Endothelial cell of umbilical vein (primary cell): ENCODE data around the gene UBN2. TPM values are rescaled to one million over a fixed set of nuclear protein-coding genes. Genes with fewer than 3 reads are reported as not detected.

Experiments used
- BruUV-seq: library from RNA; stranded (reverse); fragments of 400-500 nt; replicated peaks from 2 replicates; lab custom pipeline; 2021; lab: Mats Ljungman, UMichigan
- CTCF ChIA-PET: fragments of 300-600, 350-600 bp; sonication (Branson Sonifier 250); formaldehyde crosslinking; loops from one replicate; lab custom pipeline; 2021; ENCODE audit warnings: antibody characterized with exemption, inconsistent platforms; lab: Charles Lee
- POLR2A ChIA-PET: fragments of 300-600, 350-600 bp; sonication (Branson Sonifier 250); formaldehyde crosslinking; loops from one replicate; lab custom pipeline; 2021; ENCODE audit warnings: antibody characterized with exemption, inconsistent platforms; lab: Charles Lee
- DNase-seq: peaks from one replicate; pipeline ENCODE4 v3.0.0-alpha.2; 2011; ENCODE audit warnings: low read depth, low spot score
- FAIRE-seq: peaks from 2 replicates; lab custom pipeline; 2011; peaks lifted over from hg19 to GRCh38; lab: Jason Lieb, UNC
- H2AFZ ChIP-seq: 2 replicates; pipeline ENCODE4 v1.6.0; 2012; ENCODE audit warnings: low read depth, low read length, control low read depth, inconsistent platforms
- H3K27ac ChIP-seq: 2 replicates; pipeline ENCODE4 v1.5.1; 2011; ENCODE audit warnings: low read depth, mild to moderate bottlenecking, control low read depth, low read length, moderate library complexity; ENCODE audit not compliant: insufficient read depth
- H3K27me3 ChIP-seq, 2 experiments: 2 replicates each; pipeline versions ENCODE4 v1.6.0 to v1.6.1; 2011; ENCODE audit warnings: low read length in 2 of 2, mixed read lengths in 1 of 2; ENCODE audit not compliant: control insufficient read depth in 2 of 2, insufficient read depth in 2 of 2
- H3K36me3 ChIP-seq, 2 experiments: 2 replicates in 1 of 2; 3 replicates in 1 of 2; pipeline ENCODE4 v1.5.1; 2011; ENCODE audit warnings: low read length in 2 of 2, mild to moderate bottlenecking in 1 of 2, moderate library complexity in 1 of 2; ENCODE audit not compliant: control insufficient read depth in 2 of 2, insufficient read depth in 2 of 2; ENCODE audit errors: extremely low read depth in 1 of 2
- H3K4me1 ChIP-seq: 3 replicates; pipeline ENCODE4 v1.5.1; 2011; ENCODE audit warnings: mild to moderate bottlenecking, low read length; ENCODE audit not compliant: control insufficient read depth, insufficient read depth; ENCODE audit errors: extremely low read depth
- H3K4me2 ChIP-seq: 2 replicates; pipeline ENCODE4 v1.6.1; 2011; ENCODE audit warnings: low read length, control low read depth, mixed read lengths; ENCODE audit not compliant: insufficient read depth
- H3K4me3 ChIP-seq, 3 experiments: fragments of 200-600 bp in 1 of 3; sonication (generic), shearing (Covaris generic) in 1 of 3; replicated peaks in 1 of 3; 2 replicates each; pipeline ENCODE4 v1.5.1; 2011 to 2016; ENCODE audit warnings: control low read depth in 3 of 3, low read length in 3 of 3, mild to moderate bottlenecking in 2 of 3, inconsistent platforms in 1 of 3, low read depth in 1 of 3, moderate library complexity in 1 of 3; ENCODE audit not compliant: insufficient read depth in 1 of 3
- H3K79me2 ChIP-seq: 2 replicates; pipeline ENCODE4 v1.6.0; 2012; ENCODE audit warnings: low read length, inconsistent platforms; ENCODE audit not compliant: control insufficient read depth, insufficient read depth
- H3K9ac ChIP-seq: replicated peaks from 2 replicates; pipeline ENCODE3; 2011; ENCODE audit warnings: low read length, control low read depth; ENCODE audit not compliant: insufficient read depth; ENCODE audit errors: extremely low read depth
- H3K9me1 ChIP-seq: replicated peaks from 3 replicates; pipeline ENCODE4 v1.6.0; 2011; ENCODE audit warnings: mild to moderate bottlenecking, low read length; ENCODE audit not compliant: control insufficient read depth, insufficient read depth; ENCODE audit errors: extremely low read depth
- H3K9me3 ChIP-seq: replicated peaks from 2 replicates; pipeline ENCODE4 v1.5.1; 2012; ENCODE audit warnings: low read length, inconsistent platforms; ENCODE audit not compliant: control insufficient read depth, insufficient read depth
- H4K20me1 ChIP-seq: replicated peaks from 2 replicates; pipeline ENCODE3; 2011; ENCODE audit warnings: mild to moderate bottlenecking, low read length; ENCODE audit not compliant: control insufficient read depth, insufficient read depth; ENCODE audit errors: extremely low read depth
- CTCF ChIP-seq, 2 donors: IDR thresholded peaks; 1 replicate in 1 of 2; 2 replicates in 1 of 2; pipeline ENCODE4 v1.5.1; 2011; ENCODE audit warnings: low read length in 2 of 2, mild to moderate bottlenecking in 2 of 2, moderate library complexity in 2 of 2, control low read depth in 1 of 2, inconsistent platforms in 1 of 2, low read depth in 1 of 2; ENCODE audit not compliant: insufficient read depth in 1 of 2; ENCODE audit errors: extremely low read depth in 1 of 2
- EZH2 ChIP-seq: IDR thresholded peaks from 2 replicates; pipeline ENCODE4 v1.6.1; 2012; ENCODE audit warnings: borderline replicate concordance, low read depth, mild to moderate bottlenecking, moderate library complexity, low read length, inconsistent platforms; ENCODE audit not compliant: severe bottlenecking
- FOS ChIP-seq: IDR thresholded peaks from 2 replicates; pipeline ENCODE4 v1.6.1; 2011; ENCODE audit warnings: mild to moderate bottlenecking, low read length, moderate library complexity, borderline replicate concordance; ENCODE audit not compliant: insufficient read depth
- GATA2 ChIP-seq: IDR thresholded peaks from 2 replicates; pipeline ENCODE4 v1.7.0; 2011; ENCODE audit warnings: low read depth, mild to moderate bottlenecking, moderate library complexity, mixed read lengths, low read length; ENCODE audit not compliant: insufficient read length, insufficient read depth
- JUN ChIP-seq: IDR thresholded peaks from 2 replicates; pipeline ENCODE4 v1.6.1; 2011; ENCODE audit warnings: borderline replicate concordance, low read depth; ENCODE audit not compliant: insufficient read length, insufficient read depth
- MAX ChIP-seq: IDR thresholded peaks from 2 replicates; pipeline ENCODE4 v1.6.1; 2011; ENCODE audit not compliant: insufficient read depth, insufficient read length
- MYC ChIP-seq: IDR thresholded peaks from one replicate; pipeline ENCODE4 v1.6.1; 2011; ENCODE audit warnings: mild to moderate bottlenecking, low read depth, low read length
- POLR2A ChIP-seq: IDR thresholded peaks from 2 replicates; pipeline ENCODE4 v1.6.1; 2012; ENCODE audit warnings: low read depth, mild to moderate bottlenecking, control low read depth, low read length
- POLR2AphosphoS5 ChIP-seq: IDR thresholded peaks from 2 replicates; pipeline ENCODE4 v1.6.1; 2012; ENCODE audit warnings: low read depth, mild to moderate bottlenecking, control low read depth, low read length, moderate library complexity; ENCODE audit not compliant: insufficient read depth
- dilution Hi-C: fragments of 300-500 bp; cut with MboI; formaldehyde crosslinking; loops from one replicate; pipeline ENCODE4 v1.15.0; 2019; ENCODE audit warnings: low sequenced_read_pairs; ENCODE audit not compliant: extremely low pct_ligation_motif_present
- intact Hi-C: fragments of 100-400 bp; cut with micrococcal nuclease; formaldehyde crosslinking; loops from one replicate; pipeline ENCODE4 v1.10.0; 2022
- polyA plus RNA-seq, 4 experiments: library from polyadenylated mRNA; depleted of rRNA in 3 of 4; stranded (reverse) in 3 of 4; unstranded in 1 of 4; fragments of >200 nt; gene quantifications; 2 replicates each; pipeline versions ENCODE4 v1.2.1 to v1.2.3, GENCODE V29; 2011 to 2012; ENCODE audit warnings: missing spikeins in 1 of 4
- total RNA-seq: library from RNA; stranded (reverse); gene quantifications from 2 replicates; pipeline ENCODE4 v1.2.3, GENCODE V29; 2021

UBN2 gene
- total and polyA plus RNA-seq, 2 donors (not counting 3 experiments of a cell fraction or from before 2014, with no cell fraction given) = 2.2 to 14.2 TPM

GRCh38 chr7:139254281-139254680 lies 23.2 kb downstream of the UBN2 start:
- intact Hi-C loops = no loop called here
- ChIA-PET POLR2A (interaction anchor here (0.7 kb wide), 1 partner anchor 43 kb away, joined by 3 read pairs; no protein-coding TSS in a partner anchor), CTCF (no interaction called here)
- no peak overlapping the region for H3K4me2 ChIP-seq
- FAIRE-seq (no peak), DNase-seq (no peak)
- no peaks in the 10 kb centered on the region for H3K9me1 ChIP-seq
- dilution Hi-C loops = no loop called here
- no peaks in the 10 kb centered on the region for H3K27me3 ChIP-seq
- BruUV-seq = no TSS peak
- H3K4me1 ChIP-seq = no peaks in the 10 kb centered on the region
- H3K9me3 ChIP-seq = no peaks in the 10 kb centered on the region
- no peak overlapping the region for H3K4me3 ChIP-seq
- no peak overlapping the region for H3K9ac ChIP-seq
- no peaks in the 10 kb centered on the region for H4K20me1 ChIP-seq
- H3K36me3 ChIP-seq = peaks cover 3 to 10% of the 10 kb centered on the region in 2 experiments
- TF ChIP-seq CTCF (IDR thresholded peaks at IDR 0.05; ENCODE audit: extremely low read depth in 1 of 2, insufficient read depth in 1 of 2, low read depth in 1 of 2, low read length in 2 of 2) (no peak), POLR2A (no peak), MAX (no peak), POLR2AphosphoS5 (no peak), EZH2 (no peak), MYC (no peak), JUN (no peak), GATA2 (no peak), FOS (no peak)
- H3K79me2 ChIP-seq = no peaks in the 10 kb centered on the region
- no peak overlapping the region for H3K27ac ChIP-seq
- H2AFZ ChIP-seq = no peak overlapping the region
